Endothelial cell of umbilical vein (primary cell): ENCODE data around the gene PPFIBP1. TPM values are rescaled to one million over a fixed set of nuclear protein-coding genes. Genes with fewer than 3 reads are reported as not detected.

Experiments
- BruUV-seq: library from RNA; stranded (reverse); fragments of 400-500 nt; replicated peaks from 2 replicates; lab custom pipeline; 2021; lab: Mats Ljungman, UMichigan
- CTCF ChIA-PET: fragments of 300-600, 350-600 bp; sonication (Branson Sonifier 250); formaldehyde crosslinking; loops from one replicate; lab custom pipeline; 2021; ENCODE audit warnings: antibody characterized with exemption, inconsistent platforms; lab: Charles Lee
- POLR2A ChIA-PET: fragments of 300-600, 350-600 bp; sonication (Branson Sonifier 250); formaldehyde crosslinking; loops from one replicate; lab custom pipeline; 2021; ENCODE audit warnings: antibody characterized with exemption, inconsistent platforms; lab: Charles Lee
- DNase-seq: peaks from one replicate; pipeline ENCODE4 v3.0.0-alpha.2; 2011; ENCODE audit warnings: low read depth, low spot score
- FAIRE-seq: peaks from 2 replicates; lab custom pipeline; 2011; peaks lifted over from hg19 to GRCh38; lab: Jason Lieb, UNC
- H2AFZ ChIP-seq: 2 replicates; pipeline ENCODE4 v1.6.0; 2012; ENCODE audit warnings: low read depth, low read length, control low read depth, inconsistent platforms
- H3K27ac ChIP-seq: 2 replicates; pipeline ENCODE4 v1.5.1; 2011; ENCODE audit warnings: low read depth, mild to moderate bottlenecking, control low read depth, low read length, moderate library complexity; ENCODE audit not compliant: insufficient read depth
- H3K27me3 ChIP-seq, 2 experiments: 2 replicates each; pipeline versions ENCODE4 v1.6.0 to v1.6.1; 2011; ENCODE audit warnings: low read length in 2 of 2, mixed read lengths in 1 of 2; ENCODE audit not compliant: control insufficient read depth in 2 of 2, insufficient read depth in 2 of 2
- H3K36me3 ChIP-seq, 2 experiments: 2 replicates in 1 of 2; 3 replicates in 1 of 2; pipeline ENCODE4 v1.5.1; 2011; ENCODE audit warnings: low read length in 2 of 2, mild to moderate bottlenecking in 1 of 2, moderate library complexity in 1 of 2; ENCODE audit not compliant: control insufficient read depth in 2 of 2, insufficient read depth in 2 of 2; ENCODE audit errors: extremely low read depth in 1 of 2
- H3K4me1 ChIP-seq: 3 replicates; pipeline ENCODE4 v1.5.1; 2011; ENCODE audit warnings: mild to moderate bottlenecking, low read length; ENCODE audit not compliant: control insufficient read depth, insufficient read depth; ENCODE audit errors: extremely low read depth
- H3K4me2 ChIP-seq: 2 replicates; pipeline ENCODE4 v1.6.1; 2011; ENCODE audit warnings: low read length, control low read depth, mixed read lengths; ENCODE audit not compliant: insufficient read depth
- H3K4me3 ChIP-seq, 3 experiments: fragments of 200-600 bp in 1 of 3; sonication (generic), shearing (Covaris generic) in 1 of 3; replicated peaks in 1 of 3; 2 replicates each; pipeline ENCODE4 v1.5.1; 2011 to 2016; ENCODE audit warnings: control low read depth in 3 of 3, low read length in 3 of 3, mild to moderate bottlenecking in 2 of 3, inconsistent platforms in 1 of 3, low read depth in 1 of 3, moderate library complexity in 1 of 3; ENCODE audit not compliant: insufficient read depth in 1 of 3
- H3K79me2 ChIP-seq: 2 replicates; pipeline ENCODE4 v1.6.0; 2012; ENCODE audit warnings: low read length, inconsistent platforms; ENCODE audit not compliant: control insufficient read depth, insufficient read depth
- H3K9ac ChIP-seq: replicated peaks from 2 replicates; pipeline ENCODE3; 2011; ENCODE audit warnings: low read length, control low read depth; ENCODE audit not compliant: insufficient read depth; ENCODE audit errors: extremely low read depth
- H3K9me1 ChIP-seq: replicated peaks from 3 replicates; pipeline ENCODE4 v1.6.0; 2011; ENCODE audit warnings: mild to moderate bottlenecking, low read length; ENCODE audit not compliant: control insufficient read depth, insufficient read depth; ENCODE audit errors: extremely low read depth
- H3K9me3 ChIP-seq: replicated peaks from 2 replicates; pipeline ENCODE4 v1.5.1; 2012; ENCODE audit warnings: low read length, inconsistent platforms; ENCODE audit not compliant: control insufficient read depth, insufficient read depth
- H4K20me1 ChIP-seq: replicated peaks from 2 replicates; pipeline ENCODE3; 2011; ENCODE audit warnings: mild to moderate bottlenecking, low read length; ENCODE audit not compliant: control insufficient read depth, insufficient read depth; ENCODE audit errors: extremely low read depth
- CTCF ChIP-seq, 2 donors: IDR thresholded peaks; 1 replicate in 1 of 2; 2 replicates in 1 of 2; pipeline ENCODE4 v1.5.1; 2011; ENCODE audit warnings: low read length in 2 of 2, mild to moderate bottlenecking in 2 of 2, moderate library complexity in 2 of 2, control low read depth in 1 of 2, inconsistent platforms in 1 of 2, low read depth in 1 of 2; ENCODE audit not compliant: insufficient read depth in 1 of 2; ENCODE audit errors: extremely low read depth in 1 of 2
- EZH2 ChIP-seq: IDR thresholded peaks from 2 replicates; pipeline ENCODE4 v1.6.1; 2012; ENCODE audit warnings: borderline replicate concordance, low read depth, mild to moderate bottlenecking, moderate library complexity, low read length, inconsistent platforms; ENCODE audit not compliant: severe bottlenecking
- JUN ChIP-seq: IDR thresholded peaks from 2 replicates; pipeline ENCODE4 v1.6.1; 2011; ENCODE audit warnings: borderline replicate concordance, low read depth; ENCODE audit not compliant: insufficient read length, insufficient read depth
- MAX ChIP-seq: IDR thresholded peaks from 2 replicates; pipeline ENCODE4 v1.6.1; 2011; ENCODE audit not compliant: insufficient read depth, insufficient read length
- MYC ChIP-seq: IDR thresholded peaks from one replicate; pipeline ENCODE4 v1.6.1; 2011; ENCODE audit warnings: mild to moderate bottlenecking, low read depth, low read length
- POLR2A ChIP-seq: IDR thresholded peaks from 2 replicates; pipeline ENCODE4 v1.6.1; 2012; ENCODE audit warnings: low read depth, mild to moderate bottlenecking, control low read depth, low read length
- POLR2AphosphoS5 ChIP-seq: IDR thresholded peaks from 2 replicates; pipeline ENCODE4 v1.6.1; 2012; ENCODE audit warnings: low read depth, mild to moderate bottlenecking, control low read depth, low read length, moderate library complexity; ENCODE audit not compliant: insufficient read depth
- dilution Hi-C: fragments of 300-500 bp; cut with MboI; formaldehyde crosslinking; loops from one replicate; pipeline ENCODE4 v1.15.0; 2019; ENCODE audit warnings: low sequenced_read_pairs; ENCODE audit not compliant: extremely low pct_ligation_motif_present
- intact Hi-C: fragments of 100-400 bp; cut with micrococcal nuclease; formaldehyde crosslinking; loops from one replicate; pipeline ENCODE4 v1.10.0; 2022
- polyA plus RNA-seq, 4 experiments: library from polyadenylated mRNA; depleted of rRNA in 3 of 4; stranded (reverse) in 3 of 4; unstranded in 1 of 4; fragments of >200 nt; gene quantifications; 2 replicates each; pipeline versions ENCODE4 v1.2.1 to v1.2.3, GENCODE V29; 2011 to 2012; ENCODE audit warnings: missing spikeins in 1 of 4
- total RNA-seq: library from RNA; stranded (reverse); gene quantifications from 2 replicates; pipeline ENCODE4 v1.2.3, GENCODE V29; 2021

Gene PPFIBP1
- total and polyA plus RNA-seq, 2 donors (not counting 3 experiments of a cell fraction or from before 2014, with no cell fraction given) = 45.5 to 154 TPM

- CTCF ChIA-PET = no interaction called here
- no peak overlapping the region for H2AFZ ChIP-seq
- H3K9ac ChIP-seq = no peak overlapping the region
- no peaks in the 10 kb centered on the region for H3K27me3 ChIP-seq
- no peak overlapping the region for H3K4me3 ChIP-seq
- FAIRE-seq (no peak), DNase-seq (no peak)
- no peaks in the 10 kb centered on the region for H3K4me1 ChIP-seq
- H3K9me3 ChIP-seq = no peaks in the 10 kb centered on the region
- no peaks in the 10 kb centered on the region for H3K9me1 ChIP-seq
- no peaks in the 10 kb centered on the region for H3K79me2 ChIP-seq
- H4K20me1 ChIP-seq = no peaks in the 10 kb centered on the region
- H3K4me2 ChIP-seq = no peak overlapping the region
- no TSS peak for BruUV-seq
- no peak for TF ChIP-seq EZH2
- TF ChIP-seq CTCF (IDR thresholded peaks at IDR 0.05; ENCODE audit: extremely low read depth in 1 of 2, insufficient read depth in 1 of 2, low read depth in 1 of 2, low read length in 2 of 2) = no peak
- TF ChIP-seq MAX = no peak
- no peak for TF ChIP-seq POLR2AphosphoS5
- no peak for TF ChIP-seq MYC
- TF ChIP-seq POLR2A = no peak
- TF ChIP-seq JUN = no peak
- H3K27ac ChIP-seq = no peak overlapping the region
- dilution Hi-C loops = no loop called here
- peaks cover 0 to 2% of the 10 kb centered on the region in 2 experiments for H3K36me3 ChIP-seq
- intact Hi-C loops = no loop called here
- POLR2A ChIA-PET = no interaction called here
Observed at GRCh38 chr12:27478949-27479348, 45.1 kb upstream of the PPFIBP1 start.
